DOHH2 (cell line): ENCODE data around the gene PSMA3.

Experiments used
- CTCF ChIP-seq: fragments of 200-600 bp; sonication (generic); IDR thresholded peaks from one replicate; pipeline ENCODE4 v1.5.1; 2014; ENCODE audit warnings: antibody characterized with exemption, mild to moderate bottlenecking, low read depth, low read length; ENCODE audit not compliant: poor library complexity, severe bottlenecking
- EZH2phosphoT487 ChIP-seq: fragments of 200-600 bp; sonication (generic); IDR thresholded peaks from 2 replicates; pipeline ENCODE4 v1.6.1; 2017; ENCODE audit warnings: borderline replicate concordance, mild to moderate bottlenecking, antibody characterized with exemption, low read length, moderate library complexity, mixed read lengths

GRCh38 chr14:58291646-58292045 is 47.0 kb downstream of the PSMA3 start:
- TF ChIP-seq CTCF (no peak), EZH2phosphoT487 (no peak)
